Stimulated activated naive CD4-positive, alpha-beta T cell (primary cell): ENCODE results near the gene CDH4.

Experiments
- DNase-seq, 6 experiments: peaks; one replicate each; lab custom pipeline; 2025; lab: John Stamatoyannopoulos, UW

The CDH4 gene

GRCh38 chr20:61865353-61865752 lies 613.3 kb downstream of the CDH4 start:
- no peak for DNase-seq

GRCh38 chr20:61866165-61866564 lies 614.1 kb downstream of the CDH4 start:
- no peak for DNase-seq

GRCh38 chr20:61868006-61868405 lies 615.9 kb downstream of the CDH4 start:
- no peak for DNase-seq

- DNase-seq: no peak
These were observed 616.5 kb downstream of the CDH4 start for GRCh38 chr20:61868466-61869090.

- DNase-seq: no peak
These were observed 617.9 kb downstream of the CDH4 start for GRCh38 chr20:61869750-61870507.

- DNase-seq: no peak
These were observed 619.1 kb downstream of the CDH4 start for GRCh38 chr20:61871160-61871559.

- DNase-seq: no peak
These were observed 619.9 kb downstream of the CDH4 start for GRCh38 chr20:61871913-61872312.

GRCh38 chr20:61872371-61872900 lies 620.4 kb downstream of the CDH4 start:
- DNase-seq: no peak

- DNase-seq: no peak
These were observed 621.8 kb downstream of the CDH4 start for GRCh38 chr20:61873651-61874420.

- no peak for DNase-seq
These were observed 622.5 kb downstream of the CDH4 start for GRCh38 chr20:61874421-61875068.

GRCh38 chr20:61875221-61875885 lies 623.3 kb downstream of the CDH4 start:
- no peak for DNase-seq

- no peak for DNase-seq
These were observed 623.9 kb downstream of the CDH4 start for GRCh38 chr20:61875996-61876395.

- no peak for DNase-seq
These were observed 625.1 kb downstream of the CDH4 start for GRCh38 chr20:61876952-61877728.

- DNase-seq: no peak
These were observed 625.9 kb downstream of the CDH4 start for GRCh38 chr20:61877776-61878477.

GRCh38 chr20:61878478-61879302 lies 626.6 kb downstream of the CDH4 start:
- no peak for DNase-seq

- DNase-seq: no peak
These were observed 627.2 kb downstream of the CDH4 start for GRCh38 chr20:61879303-61879620.

- no peak for DNase-seq
These were observed 627.6 kb downstream of the CDH4 start for GRCh38 chr20:61879694-61880093.

GRCh38 chr20:61880706-61881105 lies 628.6 kb downstream of the CDH4 start:
- DNase-seq: no peak

- DNase-seq: no peak
These were observed 629.4 kb downstream of the CDH4 start for GRCh38 chr20:61881416-61881815.
